GM21390 (cell line): Measurements from ENCODE around the gene GATAD2B.
"Not testable (repeated sequence)": the region's sequence is repeated elsewhere in the genome, so short reads cannot be mapped to it uniquely, and the experiment has no call there.

Experiments
- ATAC-seq: cut with Tn5 transposase; IDR thresholded peaks from one replicate; pipeline ENCODE4 v1.9.1; 2021; ENCODE audit not compliant: unreplicated experiment

Gene GATAD2B

GRCh38 chr1:153798468-153798780 lies 124.3 kb downstream of the GATAD2B start:
- ATAC-seq, result no peak

- no peak for ATAC-seq
Observed at GRCh38 chr1:153796786-153797659, 125.7 kb downstream of the GATAD2B start.

GRCh38 chr1:153795934-153796785 lies 126.6 kb downstream of the GATAD2B start:
- no peak for ATAC-seq

- ATAC-seq, result no peak
Observed at GRCh38 chr1:153795330-153795837, 127.4 kb downstream of the GATAD2B start.

GRCh38 chr1:153794624-153795329 lies 128.0 kb downstream of the GATAD2B start:
- ATAC-seq, result no peak

- no peak for ATAC-seq
Observed at GRCh38 chr1:153793973-153794615, 128.7 kb downstream of the GATAD2B start.

- no peak for ATAC-seq
Observed at GRCh38 chr1:153793261-153793972, 129.4 kb downstream of the GATAD2B start.

GRCh38 chr1:153792631-153793041 lies 130.1 kb downstream of the GATAD2B start:
- no peak for ATAC-seq

GRCh38 chr1:153791648-153792253 lies 131.0 kb downstream of the GATAD2B start:
- no peak for ATAC-seq

- ATAC-seq, result peak; percentile 90
Observed at GRCh38 chr1:153790966-153791647, 131.7 kb downstream of the GATAD2B start.

- ATAC-seq, result no peak
Observed at GRCh38 chr1:153790313-153790965, 132.3 kb downstream of the GATAD2B start.

- ATAC-seq, result no peak
Observed at GRCh38 chr1:153789478-153790034, 133.2 kb downstream of the GATAD2B start.

- ATAC-seq, result no peak
Observed at GRCh38 chr1:153786038-153786790, 136.6 kb downstream of the GATAD2B start.

GRCh38 chr1:153783233-153784190 lies 139.3 kb downstream of the GATAD2B start:
- ATAC-seq, result peak; percentile 76

- not testable (repeated sequence) for ATAC-seq
Observed at GRCh38 chr1:153782648-153783047, 140.1 kb downstream of the GATAD2B start.

GRCh38 chr1:153780551-153780950 lies 142.2 kb downstream of the GATAD2B start:
- no peak for ATAC-seq
